ENCODE results near the gene PHLDB2. TPM values are rescaled to one million over a fixed set of nuclear protein-coding genes. Genes with fewer than 3 reads are reported as not detected.

Gene PHLDB2
- polyA plus RNA-seq, 1 donor (not counting 4 experiments of a cell fraction or from before 2014, with no cell fraction given) = 150 TPM

GRCh38 chr3:111884411-111885018 lies 25.4 kb downstream of the PHLDB2 start:
- H4K20me1 ChIP-seq (ENCODE audit: control insufficient read depth, extremely low read depth, insufficient read depth, low read length) = peaks cover 24% of the 10 kb centered on the region
- H2AFZ ChIP-seq (ENCODE audit: control insufficient read depth, low read length) = no peak overlapping the region
- H3K9ac ChIP-seq (ENCODE audit: control insufficient read depth, extremely low read depth, insufficient read depth, low read length) = no peak overlapping the region
- peaks cover 4% of the 10 kb centered on the region for H3K9me1 ChIP-seq (ENCODE audit: control insufficient read depth, extremely low read depth, insufficient read depth, low read length)
- H3K9me3 ChIP-seq (ENCODE audit: control insufficient read depth, low read depth, low read length) = no peaks in the 10 kb centered on the region
- no peaks in the 10 kb centered on the region for H3K4me1 ChIP-seq (ENCODE audit: control insufficient read depth, extremely low read depth, insufficient read depth, low read length)
- H3K27ac ChIP-seq (ENCODE audit: control insufficient read depth, insufficient read depth, low read length) = no peak overlapping the region
- DNase-seq (ENCODE audit: low read depth, low spot score) = no peak
- H3K4me2 ChIP-seq (ENCODE audit: control insufficient read depth, extremely low read depth, insufficient read depth, low read depth, low read length) = no peak overlapping the region
- FAIRE-seq = peak; percentile 20
- dilution Hi-C loops (cut with MboI; ENCODE audit: extremely low pct_ligation_motif_present, low sequenced_read_pairs) = no loop called here
- TF ChIP-seq CTCF (optimal IDR thresholded peaks at IDR 0.05 in 1 of 3, IDR thresholded peaks at IDR 0.05 in 1 of 3, conservative IDR thresholded peaks at IDR 0.05 in 1 of 3; ENCODE audit: extremely low read depth in 1 of 3, insufficient read depth in 2 of 3, low read length in 3 of 3) (no peak), EZH2 (IDR thresholded peaks at IDR 0.05; ENCODE audit: low read length) (no peak)
- H3K79me2 ChIP-seq (ENCODE audit: control insufficient read depth, insufficient read depth, low read length) = peaks cover 100% of the 10 kb centered on the region
- no peaks in the 10 kb centered on the region for H3K27me3 ChIP-seq (ENCODE audit: control insufficient read depth, extremely low read depth, insufficient read depth, low read length)
- H3K4me3 ChIP-seq (ENCODE audit: control insufficient read depth in 2 of 3, extremely low read depth in 1 of 3, insufficient read depth in 2 of 3, low read depth in 1 of 3, low read length in 3 of 3) = no peak overlapping the region
- peaks cover 19 to 51% of the 10 kb centered on the region in 2 experiments for H3K36me3 ChIP-seq (ENCODE audit: control insufficient read depth in 2 of 2, extremely low read depth in 1 of 2, insufficient read depth in 2 of 2, low read length in 2 of 2)

GRCh38 chr3:111885578-111885977 lies 26.5 kb downstream of the PHLDB2 start:
- dilution Hi-C loops (cut with MboI; ENCODE audit: extremely low pct_ligation_motif_present, low sequenced_read_pairs) = no loop called here
- FAIRE-seq = no peak
- H3K36me3 ChIP-seq (ENCODE audit: control insufficient read depth in 2 of 2, extremely low read depth in 1 of 2, insufficient read depth in 2 of 2, low read length in 2 of 2) = peaks cover 17 to 57% of the 10 kb centered on the region in 2 experiments

More at GRCh38 chr3:111885578-111885977, 26.5 kb downstream of the PHLDB2 start:
- Histone ChIP-seq H3K4me1 (ENCODE audit: control insufficient read depth, extremely low read depth, insufficient read depth, low read length) (no peaks in the 10 kb centered on the region), H3K9me1 (ENCODE audit: control insufficient read depth, extremely low read depth, insufficient read depth, low read length) (peaks cover 8% of the 10 kb centered on the region), H3K4me3 (ENCODE audit: control insufficient read depth in 2 of 3, extremely low read depth in 1 of 3, insufficient read depth in 2 of 3, low read depth in 1 of 3, low read length in 3 of 3) (no peak overlapping the region), H3K4me2 (ENCODE audit: control insufficient read depth, extremely low read depth, insufficient read depth, low read depth, low read length) (no peak overlapping the region), H3K27me3 (ENCODE audit: control insufficient read depth, extremely low read depth, insufficient read depth, low read length) (no peaks in the 10 kb centered on the region), H3K79me2 (ENCODE audit: control insufficient read depth, insufficient read depth, low read length) (peaks cover 100% of the 10 kb centered on the region), H2AFZ (ENCODE audit: control insufficient read depth, low read length) (no peak overlapping the region), H4K20me1 (ENCODE audit: control insufficient read depth, extremely low read depth, insufficient read depth, low read length) (peaks cover 22% of the 10 kb centered on the region), H3K9ac (ENCODE audit: control insufficient read depth, extremely low read depth, insufficient read depth, low read length) (no peak overlapping the region), H3K9me3 (ENCODE audit: control insufficient read depth, low read depth, low read length) (no peaks in the 10 kb centered on the region), H3K27ac (ENCODE audit: control insufficient read depth, insufficient read depth, low read length) (no peak overlapping the region)
- DNase-seq (ENCODE audit: low read depth, low spot score) = no peak
- TF ChIP-seq CTCF (optimal IDR thresholded peaks at IDR 0.05 in 1 of 3, IDR thresholded peaks at IDR 0.05 in 1 of 3, conservative IDR thresholded peaks at IDR 0.05 in 1 of 3; ENCODE audit: extremely low read depth in 1 of 3, insufficient read depth in 2 of 3, low read length in 3 of 3) (no peak), EZH2 (IDR thresholded peaks at IDR 0.05; ENCODE audit: low read length) (no peak)

Data from keratinocyte (primary cell).